CD4-positive, CD25-positive, alpha-beta regulatory T cell (primary cell): Measurements from ENCODE around the gene TCAF1. TPM values are rescaled to one million over a fixed set of nuclear protein-coding genes. Genes with fewer than 3 reads are reported as not detected.
A peak's percentile ranks its signal among the peaks of the same experiment; 100 is the strongest.

Experiments used
- ATAC-seq, 2 donors: fragments of 150-1000 bp; cut with Tn5 transposase; one replicate each; pipeline ENCODE4 v1.10.0; 2021; ENCODE audit warnings: low read depth in 2 of 2, moderate number of reproducible peaks in 2 of 2, moderate library complexity in 1 of 2
- DNase-seq, 3 donors: peaks; one replicate each; pipeline versions ENCODE4 v3.0.0 to v3.0.0-alpha.2; 2012 to 2022; ENCODE audit warnings: mixed read lengths in 1 of 3
- H3K27ac ChIP-seq: one replicate; pipeline ENCODE4 v1.7.0; 2013; ENCODE audit warnings: mild to moderate bottlenecking, low read length; ENCODE audit not compliant: insufficient read depth, poor library complexity, severe bottlenecking
- H3K27me3 ChIP-seq: one replicate; pipeline ENCODE4 v1.7.0; 2013; ENCODE audit warnings: low read length; ENCODE audit not compliant: control insufficient read depth, insufficient read depth
- H3K36me3 ChIP-seq: one replicate; pipeline ENCODE4 v1.7.0; 2013; ENCODE audit warnings: mild to moderate bottlenecking, low read length, moderate library complexity; ENCODE audit not compliant: control insufficient read depth, insufficient read depth
- H3K4me1 ChIP-seq: 2 replicates; pipeline ENCODE4 v1.7.0; 2013; ENCODE audit warnings: mild to moderate bottlenecking, low read length; ENCODE audit not compliant: insufficient read depth, control insufficient read depth, poor library complexity, severe bottlenecking
- H3K4me3 ChIP-seq: one replicate; pipeline ENCODE4 v1.7.0; 2013; ENCODE audit warnings: low read depth, mild to moderate bottlenecking, low read length, moderate library complexity
- H3K9me3 ChIP-seq, 2 experiments: 1 replicate in 1 of 2; 2 replicates in 1 of 2; pipeline ENCODE4 v1.7.0; 2013; ENCODE audit warnings: low read length in 2 of 2, mild to moderate bottlenecking in 1 of 2, moderate library complexity in 1 of 2; ENCODE audit not compliant: control insufficient read depth in 2 of 2
- H3K27ac Mint-ChIP-seq, 3 donors: one replicate each; pipeline ENCODE4 v1.8.0; 2020 to 2022; ENCODE audit warnings: mild to moderate bottlenecking in 3 of 3, mixed read lengths in 3 of 3, moderate library complexity in 2 of 3
- H3K27me3 Mint-ChIP-seq: one replicate; pipeline ENCODE4 v1.8.0; 2022; ENCODE audit warnings: mild to moderate bottlenecking, mixed read lengths
- H3K36me3 Mint-ChIP-seq: one replicate; pipeline ENCODE4 v1.8.0; 2020; ENCODE audit warnings: mixed read lengths
- H3K4me1 Mint-ChIP-seq, 4 donors: one replicate each; pipeline ENCODE4 v1.8.0; 2020 to 2022; ENCODE audit warnings: mixed read lengths in 4 of 4, mild to moderate bottlenecking in 1 of 4
- H3K4me3 Mint-ChIP-seq, 4 donors: one replicate each; pipeline ENCODE4 v1.8.0; 2020 to 2022; ENCODE audit warnings: mild to moderate bottlenecking in 4 of 4, mixed read lengths in 4 of 4, moderate library complexity in 3 of 4
- H3K9me3 Mint-ChIP-seq, 7 donors: one replicate each; pipeline ENCODE4 v1.8.0; 2020 to 2022; ENCODE audit warnings: mixed read lengths in 7 of 7, mild to moderate bottlenecking in 3 of 7, moderate library complexity in 2 of 7
- polyA plus RNA-seq, 4 donors: library from polyadenylated mRNA; unstranded; fragments of 300-500 nt; fragmentation: Illumina TruSeq; gene quantifications; one replicate each; pipeline ENCODE4 v1.2.3, GENCODE V29; 2021
- total RNA-seq: library from RNA; stranded (reverse); gene quantifications from one replicate; pipeline ENCODE4 v1.2.3, GENCODE V29; 2022

TCAF1 gene
- total and polyA plus RNA-seq, 5 donors from 2014 or later: 5.6 to 13.0 (median 9.6) TPM

DNA sequence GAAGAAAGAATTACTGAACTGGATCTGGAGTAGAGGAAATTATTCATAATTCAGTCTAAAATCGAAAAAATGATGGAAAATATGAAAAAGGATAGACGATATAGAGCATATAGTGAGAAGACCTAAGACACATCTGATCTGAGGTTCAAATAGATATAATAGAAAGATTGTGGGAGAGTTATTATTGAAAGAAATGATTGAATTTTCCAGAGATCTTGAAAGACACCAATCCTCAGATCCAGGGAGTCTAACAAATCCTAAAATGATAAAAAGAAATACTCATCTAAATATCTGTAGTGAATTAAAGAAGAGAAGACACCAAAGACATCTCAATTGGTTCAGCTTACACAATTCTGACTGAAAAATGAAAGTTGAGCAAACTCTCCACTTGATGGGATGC, 12.9 kb downstream of the TCAF1 start:
- no peak overlapping the region for H3K4me3 Mint-ChIP-seq
- peaks cover 0 to 10% (median 4%) of the 10 kb centered on the region in 7 donors for H3K9me3 Mint-ChIP-seq
- peaks cover 2% of the 10 kb centered on the region for H3K36me3 ChIP-seq
- ATAC-seq: no peak
- no peak overlapping the region for H3K27ac Mint-ChIP-seq
- no peak overlapping the region for H3K27ac ChIP-seq
- H3K4me1 Mint-ChIP-seq: peaks cover 2 to 15% (median 9%) of the 10 kb centered on the region in 4 donors
- H3K4me1 ChIP-seq: peaks cover 7% of the 10 kb centered on the region
- H3K4me3 ChIP-seq: no peak overlapping the region
- H3K27me3 ChIP-seq: peaks cover under 1% of the 10 kb centered on the region
- H3K9me3 ChIP-seq: no peaks in the 10 kb centered on the region
- peaks cover 21% of the 10 kb centered on the region for H3K36me3 Mint-ChIP-seq
- DNase-seq: no peak
- peaks cover 13% of the 10 kb centered on the region for H3K27me3 Mint-ChIP-seq

DNA sequence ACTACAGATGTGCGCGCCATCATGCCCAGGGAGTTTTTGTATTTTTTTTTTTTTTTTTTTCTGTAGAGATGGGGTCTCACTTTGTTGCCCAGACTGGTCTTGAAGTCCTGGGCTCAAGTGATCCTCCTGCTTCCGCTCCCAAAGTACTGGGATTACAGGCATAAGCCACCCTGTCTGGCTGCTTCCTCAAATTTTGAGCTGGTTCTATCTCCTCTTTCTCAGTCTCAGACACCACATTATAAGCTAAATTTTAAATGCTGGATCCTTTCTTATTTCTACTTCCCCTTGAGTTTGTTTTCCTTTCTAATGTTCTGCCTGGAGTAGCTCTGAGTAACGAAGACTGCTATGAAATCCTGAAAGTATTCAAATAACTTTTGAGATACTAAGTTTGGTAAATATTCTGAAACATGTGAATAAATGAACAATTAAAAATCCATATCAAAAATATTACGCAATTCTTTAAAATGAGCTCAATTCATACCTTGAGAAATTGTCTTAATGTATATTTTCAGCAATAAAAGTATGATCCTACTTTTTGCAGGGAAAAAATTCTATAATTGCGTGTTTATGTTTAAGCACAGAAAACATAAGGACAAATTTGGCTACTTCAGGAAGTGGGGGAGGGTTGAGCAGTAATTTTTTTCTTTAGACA, 15.0 kb downstream of the TCAF1 start:
- peaks cover 6% of the 10 kb centered on the region for H3K27me3 ChIP-seq
- Mint-ChIP-seq H3K9me3 (peaks cover 0 to 10% (median 4%) of the 10 kb centered on the region in 7 donors), H3K4me3 (no peak overlapping the region), H3K27me3 (peaks cover 26% of the 10 kb centered on the region), H3K4me1 (peaks cover 7 to 23% (median 12%) of the 10 kb centered on the region in 4 donors), H3K36me3 (peaks cover 21% of the 10 kb centered on the region), H3K27ac (no peak overlapping the region)
- H3K4me3 ChIP-seq: no peak overlapping the region
- DNase-seq: no peak
- H3K27ac ChIP-seq: no peak overlapping the region
- peaks cover 2% of the 10 kb centered on the region for H3K36me3 ChIP-seq
- H3K4me1 ChIP-seq: peaks cover 7% of the 10 kb centered on the region
- no peak for ATAC-seq
- H3K9me3 ChIP-seq: no peaks in the 10 kb centered on the region

DNA sequence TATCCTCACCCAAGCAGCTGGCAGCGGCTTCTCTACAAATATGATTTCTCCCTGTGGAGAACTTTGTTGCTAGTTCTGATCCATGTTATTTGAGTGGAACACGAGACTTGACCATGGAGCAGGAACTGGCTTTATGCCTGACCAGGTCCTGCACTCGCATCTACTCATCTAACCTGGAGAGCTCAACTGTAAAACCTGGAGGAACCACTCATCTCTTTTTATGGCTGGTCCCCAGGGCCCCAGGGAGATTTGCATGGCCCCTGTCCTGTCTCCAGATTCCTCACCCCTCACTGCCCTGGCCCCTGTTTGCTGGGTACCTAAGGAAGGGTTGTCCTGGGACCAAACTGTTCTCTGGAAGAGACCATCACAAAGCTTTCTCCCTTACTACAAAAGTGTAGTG, 16.0 kb downstream of the TCAF1 start:
- DNase-seq (no peak), ATAC-seq (no peak)
- Histone ChIP-seq H3K9me3 (no peaks in the 10 kb centered on the region), H3K36me3 (peaks cover 2% of the 10 kb centered on the region), H3K4me3 (no peak overlapping the region), H3K4me1 (peaks cover 7% of the 10 kb centered on the region), H3K27me3 (peaks cover 6% of the 10 kb centered on the region), H3K27ac (no peak overlapping the region)
- no peak overlapping the region for H3K4me3 Mint-ChIP-seq
- peaks cover 17% of the 10 kb centered on the region for H3K36me3 Mint-ChIP-seq
- H3K9me3 Mint-ChIP-seq: peaks cover 0 to 6% (median 3%) of the 10 kb centered on the region in 7 donors
- peaks cover 7 to 23% (median 10%) of the 10 kb centered on the region in 4 donors for H3K4me1 Mint-ChIP-seq
- peaks cover 30% of the 10 kb centered on the region for H3K27me3 Mint-ChIP-seq
- H3K27ac Mint-ChIP-seq: no peak overlapping the region

DNA sequence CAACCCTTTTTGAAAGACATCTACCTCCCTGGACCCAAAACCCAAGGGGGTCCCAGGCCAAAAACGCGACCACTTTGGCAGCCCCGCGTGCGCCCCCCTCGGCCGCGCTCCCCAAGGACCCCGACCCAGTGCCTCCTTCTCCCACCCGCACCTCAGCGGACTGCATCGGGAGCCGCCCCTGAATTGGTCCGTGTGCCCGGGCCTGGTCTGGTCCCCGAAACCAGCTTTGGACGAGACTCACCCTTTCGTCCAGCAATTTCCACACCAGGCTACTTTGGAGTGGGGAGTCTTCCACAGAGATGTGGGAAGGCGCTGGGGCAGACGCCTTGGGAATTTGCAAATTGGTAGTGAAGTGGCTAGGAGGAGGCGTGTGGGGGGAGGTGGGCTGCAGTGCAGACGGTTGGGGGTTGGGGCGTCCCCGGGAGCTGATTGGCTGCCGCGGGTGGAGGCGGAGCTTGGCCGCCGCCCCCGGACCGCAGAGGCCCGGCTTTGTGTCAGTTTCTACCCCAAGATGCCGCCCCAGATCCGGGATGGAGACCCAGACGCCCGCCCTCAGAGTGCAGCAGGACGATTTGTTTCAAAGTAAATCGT, 16.9 kb downstream of the TCAF1 start:
- Histone ChIP-seq H3K4me3 (no peak overlapping the region), H3K27me3 (peaks cover 6% of the 10 kb centered on the region), H3K9me3 (no peaks in the 10 kb centered on the region), H3K36me3 (peaks cover 2% of the 10 kb centered on the region), H3K27ac (no peak overlapping the region), H3K4me1 (peaks cover 7% of the 10 kb centered on the region)
- H3K4me1 Mint-ChIP-seq: peaks cover 7 to 23% (median 10%) of the 10 kb centered on the region in 4 donors
- peaks cover 30% of the 10 kb centered on the region for H3K27me3 Mint-ChIP-seq
- no peak overlapping the region for H3K27ac Mint-ChIP-seq
- DNase-seq (peak in 1 of 3 donors; percentile 11), ATAC-seq (no peak)
- peaks cover 0 to 6% (median 3%) of the 10 kb centered on the region in 7 donors for H3K9me3 Mint-ChIP-seq
- peak overlapping the region in 1 of 4 donors; percentile 31 for H3K4me3 Mint-ChIP-seq
- H3K36me3 Mint-ChIP-seq: peaks cover 17% of the 10 kb centered on the region

DNA sequence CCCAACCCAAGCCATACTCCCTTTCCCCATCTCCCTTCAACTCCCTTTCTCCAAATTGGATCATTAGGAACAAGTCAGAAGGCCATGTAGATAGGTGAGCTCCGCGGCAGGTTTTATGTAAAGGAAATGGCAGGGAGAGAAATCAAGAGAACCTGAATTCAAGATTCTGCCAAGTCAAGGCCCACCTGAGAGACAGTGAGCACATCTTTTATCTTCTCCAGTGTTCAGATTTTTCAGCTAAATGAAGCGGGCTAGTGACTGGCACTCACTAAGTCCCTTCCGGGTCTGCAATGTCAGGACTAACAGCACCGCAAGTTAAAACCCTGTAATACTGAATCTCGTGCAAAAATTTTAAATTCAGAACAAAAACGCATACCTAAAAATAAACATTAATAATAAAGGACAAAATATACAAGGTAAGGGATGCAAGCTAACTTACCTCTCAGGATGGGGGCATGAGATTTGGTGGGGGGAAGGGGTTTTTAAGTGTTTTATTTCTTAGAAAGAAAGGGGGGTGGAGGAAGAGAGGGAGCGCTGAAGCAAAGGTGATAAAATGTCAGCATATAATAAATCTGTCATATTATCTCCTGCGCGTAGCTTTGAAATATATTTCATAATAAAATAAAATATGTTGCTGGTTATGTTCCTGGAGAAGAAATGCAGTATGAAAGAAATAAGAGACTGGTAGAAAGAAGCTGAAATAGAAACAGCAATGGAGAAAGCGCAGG, 17.6 kb downstream of the TCAF1 start:
- no peak overlapping the region for H3K4me3 ChIP-seq
- no peak for DNase-seq
- no peak overlapping the region for H3K27ac Mint-ChIP-seq
- H3K27me3 ChIP-seq: peaks cover 6% of the 10 kb centered on the region
- no peak for ATAC-seq
- H3K36me3 Mint-ChIP-seq: peaks cover 13% of the 10 kb centered on the region
- no peaks in the 10 kb centered on the region for H3K9me3 ChIP-seq
- H3K36me3 ChIP-seq: peaks cover 2% of the 10 kb centered on the region
- peaks cover 7 to 23% (median 10%) of the 10 kb centered on the region in 4 donors for H3K4me1 Mint-ChIP-seq
- H3K27me3 Mint-ChIP-seq: peaks cover 30% of the 10 kb centered on the region
- no peak overlapping the region for H3K27ac ChIP-seq
- H3K4me1 ChIP-seq: peaks cover 7% of the 10 kb centered on the region
- no peak overlapping the region for H3K4me3 Mint-ChIP-seq
- peaks cover 0 to 6% (median 3%) of the 10 kb centered on the region in 7 donors for H3K9me3 Mint-ChIP-seq

DNA sequence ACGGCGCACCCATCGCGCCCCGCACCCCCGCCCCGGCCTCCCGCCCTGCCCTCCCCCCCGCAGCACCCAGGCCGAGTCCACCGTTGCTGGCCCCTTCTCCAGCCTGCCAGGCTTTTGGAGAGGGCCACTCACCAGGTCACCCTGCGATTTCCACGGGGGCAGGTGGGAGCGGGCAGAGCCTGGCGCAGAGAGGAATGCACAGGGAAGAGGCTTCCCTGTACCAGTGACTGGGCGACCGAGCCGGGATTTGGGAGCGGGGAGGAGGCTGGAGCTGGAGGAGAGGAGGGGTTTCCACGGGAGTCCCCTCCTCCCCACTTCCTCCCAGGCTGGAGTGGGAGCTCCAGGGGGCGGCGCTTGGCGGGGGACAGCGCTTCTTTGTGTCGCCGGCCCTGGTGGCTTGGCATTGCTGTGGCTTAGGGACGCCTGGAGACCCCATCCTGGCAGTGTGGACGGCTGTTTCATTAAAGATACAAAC, 19.3 kb downstream of the TCAF1 start:
- Mint-ChIP-seq H3K4me1 (peaks cover 7 to 23% (median 9%) of the 10 kb centered on the region in 4 donors), H3K4me3 (no peak overlapping the region), H3K9me3 (peaks cover 0 to 3% (median 0%) of the 10 kb centered on the region in 7 donors), H3K36me3 (no peaks in the 10 kb centered on the region), H3K27ac (no peak overlapping the region), H3K27me3 (peaks cover 19% of the 10 kb centered on the region)
- no peak for ATAC-seq
- Histone ChIP-seq H3K27me3 (peaks cover 6% of the 10 kb centered on the region), H3K4me1 (peaks cover 7% of the 10 kb centered on the region), H3K4me3 (no peak overlapping the region), H3K36me3 (peaks cover 2% of the 10 kb centered on the region), H3K27ac (no peak overlapping the region), H3K9me3 (no peaks in the 10 kb centered on the region)
- DNase-seq: no peak

DNA sequence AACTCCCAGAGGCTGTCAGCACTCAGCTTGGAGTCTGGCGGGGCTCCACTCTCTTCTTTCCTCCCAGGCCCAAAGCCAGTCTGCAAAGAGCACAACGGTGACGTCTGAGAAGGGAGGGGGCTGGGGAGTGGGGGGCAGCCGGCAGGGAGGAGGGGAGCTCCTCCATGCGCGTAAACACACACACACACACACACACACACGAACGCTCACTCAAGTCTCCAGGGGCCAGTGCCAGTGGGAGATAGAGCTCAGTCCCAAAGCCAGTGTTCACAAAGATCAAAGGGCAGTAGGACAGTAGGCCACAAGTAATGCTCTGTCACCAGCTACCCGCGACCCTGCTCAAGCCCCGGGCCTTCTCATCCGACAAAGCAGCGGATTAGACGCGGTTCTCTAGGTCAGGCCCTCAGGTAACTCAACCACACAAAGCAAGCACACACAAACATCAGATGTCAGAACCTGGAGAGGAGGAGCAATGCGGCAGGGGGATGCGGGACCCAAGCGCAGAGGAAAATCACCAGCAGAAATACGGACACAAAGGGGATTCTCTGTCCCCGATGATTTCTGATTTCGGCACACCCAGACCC, 19.9 kb downstream of the TCAF1 start:
- H3K27ac ChIP-seq: no peak overlapping the region
- H3K27ac Mint-ChIP-seq: peak overlapping the region in 1 of 3 donors; percentile 21
- peaks cover 0 to 3% (median 0%) of the 10 kb centered on the region in 7 donors for H3K9me3 Mint-ChIP-seq
- no peaks in the 10 kb centered on the region for H3K36me3 Mint-ChIP-seq
- H3K4me1 ChIP-seq: peaks cover 7% of the 10 kb centered on the region
- no peak overlapping the region for H3K4me3 ChIP-seq
- H3K27me3 ChIP-seq: peaks cover 6% of the 10 kb centered on the region
- no peak overlapping the region for H3K4me3 Mint-ChIP-seq
- H3K4me1 Mint-ChIP-seq: peaks cover 7 to 23% (median 9%) of the 10 kb centered on the region in 4 donors
- no peaks in the 10 kb centered on the region for H3K9me3 ChIP-seq
- no peaks in the 10 kb centered on the region for H3K36me3 ChIP-seq
- DNase-seq: no peak
- peaks cover 19% of the 10 kb centered on the region for H3K27me3 Mint-ChIP-seq
- no peak for ATAC-seq
